Activated CD8-positive, alpha-beta memory T cell treated with anti-CD3 and anti-CD28 coated beads for 1 hour (primary cell): ENCODE data around the gene BNIP5.
"Not testable (repeated sequence)": the region's sequence is repeated elsewhere in the genome, so short reads cannot be mapped to it uniquely, and the experiment has no call there.

Experiments
- DNase-seq, 2 donors: peaks; one replicate each; pipeline ENCODE4 v3.0.0-alpha.2; 2020; ENCODE audit warnings: low read depth in 1 of 2; ENCODE audit errors: extremely low read depth in 1 of 2

The BNIP5 gene

GRCh38 chr6:36368421-36368820 is 31.7 kb upstream of the BNIP5 start:
- DNase-seq: no peak

GRCh38 chr6:36367743-36368142 is 31.1 kb upstream of the BNIP5 start:
- DNase-seq: no peak

GRCh38 chr6:36364669-36365479 is 28.2 kb upstream of the BNIP5 start:
- no peak for DNase-seq

- not testable (repeated sequence) for DNase-seq
These were observed 27.5 kb upstream of the BNIP5 start for GRCh38 chr6:36364061-36364635.

GRCh38 chr6:36363371-36363752 is 26.7 kb upstream of the BNIP5 start:
- not testable (repeated sequence) for DNase-seq

GRCh38 chr6:36362551-36363370 is 26.1 kb upstream of the BNIP5 start:
- DNase-seq: no peak

- no peak for DNase-seq
These were observed 24.4 kb upstream of the BNIP5 start for GRCh38 chr6:36361071-36361470.

- peak; percentile 24 to 37 for DNase-seq
These were observed 23.8 kb upstream of the BNIP5 start for GRCh38 chr6:36360241-36361054.

- DNase-seq: no peak
These were observed 21.7 kb upstream of the BNIP5 start for GRCh38 chr6:36358226-36358915.

- DNase-seq: no peak
These were observed 21.2 kb upstream of the BNIP5 start for GRCh38 chr6:36357872-36358225.

- no peak for DNase-seq
These were observed 19.1 kb upstream of the BNIP5 start for GRCh38 chr6:36355819-36356218.

GRCh38 chr6:36353411-36353915 is 16.8 kb upstream of the BNIP5 start:
- no peak for DNase-seq

- no peak for DNase-seq
These were observed 15.9 kb upstream of the BNIP5 start for GRCh38 chr6:36352477-36353157.

GRCh38 chr6:36350681-36351571 is 14.2 kb upstream of the BNIP5 start:
- no peak for DNase-seq

- DNase-seq: no peak
These were observed 13.4 kb upstream of the BNIP5 start for GRCh38 chr6:36350082-36350481.

- no peak for DNase-seq
These were observed 12.6 kb upstream of the BNIP5 start for GRCh38 chr6:36349240-36349639.

- no peak for DNase-seq
These were observed 10.9 kb upstream of the BNIP5 start for GRCh38 chr6:36347621-36348020.

- no peak for DNase-seq
These were observed 10.0 kb upstream of the BNIP5 start for GRCh38 chr6:36346486-36347273.
